ENCODE data around the gene RING1. TPM values are rescaled to one million over a fixed set of nuclear protein-coding genes. Genes with fewer than 3 reads are reported as not detected.

Gene RING1
- 44.9 TPM for polyA plus RNA-seq (2013, experiment 1 of 2; ENCODE audit: insufficient read length)
- 43.6 TPM for polyA plus RNA-seq (2013, experiment 2 of 2; ENCODE audit: insufficient read length)

DNA sequence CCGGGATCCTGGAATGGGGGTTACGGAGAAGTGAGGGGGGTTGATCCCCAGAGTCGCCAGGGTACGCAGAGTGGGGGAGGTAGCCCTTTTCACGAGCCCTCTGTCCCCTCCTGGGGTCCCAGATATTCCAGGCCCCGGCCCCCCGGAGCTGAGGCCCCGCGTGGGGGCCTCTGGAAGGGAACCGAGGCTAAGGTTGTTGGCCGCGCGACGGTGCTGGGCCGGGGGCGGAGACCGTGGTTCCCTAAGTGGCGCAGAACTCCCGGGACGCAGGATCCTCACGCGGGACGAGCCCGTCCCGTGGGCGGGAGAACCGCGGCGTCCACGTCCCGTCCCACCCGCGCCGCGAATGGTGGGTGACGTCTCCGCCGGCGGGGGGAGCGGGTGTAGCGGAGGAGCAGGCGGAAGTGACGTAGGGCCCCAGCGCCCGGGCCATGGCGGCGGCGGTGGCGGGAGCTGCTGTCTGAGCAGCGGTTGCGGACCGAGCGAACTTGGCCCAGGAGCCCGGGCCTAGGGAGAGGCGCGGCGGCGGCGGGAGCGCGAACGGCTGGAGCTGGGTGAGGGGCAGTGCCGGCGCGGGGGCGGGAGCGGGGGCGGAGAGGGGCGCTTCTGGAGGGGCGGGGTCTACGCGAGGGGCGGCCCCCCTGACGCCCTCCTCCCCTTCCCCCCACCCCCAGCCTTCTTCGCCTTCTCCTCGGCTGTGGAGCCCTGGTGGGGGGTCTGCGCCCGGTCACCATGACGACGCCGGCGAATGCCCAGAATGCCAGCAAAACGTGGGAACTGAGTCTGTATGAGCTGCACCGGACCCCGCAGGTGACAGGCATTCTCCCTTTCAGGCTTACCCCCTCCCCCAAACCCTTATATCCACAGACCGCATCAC, at the start of gene RING1:
RING1 (plus strand) TSS at position 410 of the 877 bp plus-strand sequence; CDS start at position 733, 323 bp downstream.
- DNase-seq, result peak; percentile 79

DNA sequence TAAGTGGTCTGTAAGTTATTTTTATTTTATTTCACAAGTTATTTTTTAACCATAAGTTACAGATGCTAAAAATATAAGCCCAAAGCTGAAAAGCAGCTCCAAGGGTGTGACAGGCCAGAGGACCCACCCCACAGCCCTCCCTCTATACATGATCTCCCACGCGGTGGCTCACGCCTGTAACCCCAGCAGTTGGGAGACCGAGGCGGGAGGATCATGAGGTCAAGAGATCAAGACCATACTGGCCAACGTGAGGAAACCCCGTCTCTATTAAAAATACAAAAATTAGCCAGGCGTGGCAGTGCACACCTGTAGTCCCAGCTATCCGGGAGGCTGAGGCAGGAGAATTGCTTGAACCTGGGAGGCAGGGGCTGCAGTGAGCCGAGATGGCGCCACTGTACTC, 48.2 kb upstream of the RING1 start:
- DNase-seq, result no peak

DNA sequence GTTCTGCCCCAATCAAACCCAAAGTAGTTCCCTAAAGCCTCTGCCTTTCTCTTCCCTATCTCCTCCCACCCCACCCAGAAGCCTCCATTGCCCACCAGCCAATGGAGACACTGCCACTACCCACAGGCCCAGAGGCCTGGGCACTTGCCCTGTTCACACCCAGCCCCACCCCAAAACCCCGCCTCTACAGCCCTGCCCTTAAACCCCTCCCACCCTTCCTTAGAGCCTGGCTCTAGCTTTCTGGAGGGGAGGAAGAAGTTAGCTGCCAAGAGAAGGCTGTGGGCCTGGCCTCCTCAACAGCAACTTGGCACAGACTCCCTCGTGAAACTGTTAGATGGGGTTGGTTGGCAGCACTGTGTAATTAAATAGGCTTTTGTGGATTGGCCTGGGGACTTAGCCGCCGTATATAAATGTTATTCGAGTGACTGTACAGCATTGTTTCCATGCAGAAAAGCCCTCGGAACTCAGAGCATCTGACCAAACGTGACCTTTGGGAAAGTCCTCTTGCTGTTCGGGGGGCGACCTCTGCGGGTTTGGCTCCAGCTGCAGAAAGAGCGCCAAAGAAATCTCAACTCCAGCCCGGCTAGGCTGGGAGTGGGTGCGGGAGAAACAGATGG, 47.5 kb upstream of the RING1 start:
- DNase-seq, result peak; percentile 77

DNA sequence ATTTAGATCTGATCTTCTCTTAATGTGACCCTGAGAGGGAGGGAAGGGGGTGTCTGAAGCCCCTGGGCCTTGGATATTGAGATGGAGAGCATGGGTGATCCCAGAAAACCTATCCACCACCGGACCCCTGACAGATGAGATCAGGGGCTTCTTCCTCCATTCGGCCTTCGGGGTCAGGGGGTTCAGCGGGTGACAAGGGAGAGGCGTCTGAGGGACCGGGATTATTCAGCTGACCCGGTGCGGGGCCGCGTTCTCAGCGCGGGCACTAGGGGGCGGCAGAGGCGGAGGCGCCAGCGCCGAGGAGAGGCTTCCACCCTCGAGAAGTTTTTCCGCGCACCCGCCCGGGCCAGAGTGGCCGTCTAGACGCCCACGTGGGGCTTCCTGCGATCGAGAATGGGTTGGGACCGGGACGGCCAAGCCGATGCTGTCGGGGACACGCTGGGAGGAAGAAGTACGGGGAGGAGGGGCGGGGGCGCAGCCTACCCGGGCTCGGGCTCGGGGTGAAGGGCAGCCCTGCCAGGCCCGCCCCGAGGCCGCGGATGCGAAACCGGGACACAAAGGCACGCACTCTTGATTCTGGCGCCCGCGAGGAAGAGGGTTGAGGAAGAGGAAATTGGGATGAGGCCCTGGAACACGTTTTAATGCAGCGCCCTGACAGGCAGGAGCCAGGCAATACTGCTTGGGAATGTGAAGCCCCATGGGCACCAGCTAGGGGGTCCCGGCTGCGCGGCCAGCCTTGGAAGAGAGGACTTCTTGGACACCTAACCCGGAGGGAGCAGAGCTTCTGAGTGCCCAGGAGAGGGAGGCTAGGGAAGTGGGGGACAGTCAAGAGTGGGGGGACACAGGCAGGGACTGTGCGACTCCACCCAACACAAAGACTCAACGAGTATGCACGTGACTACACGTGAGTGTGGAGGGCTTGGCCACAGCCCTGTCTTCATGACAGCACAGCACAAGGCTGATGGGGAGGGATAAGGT, 46.7 kb upstream of the RING1 start:
- DNase-seq, result peak; percentile 59

DNA sequence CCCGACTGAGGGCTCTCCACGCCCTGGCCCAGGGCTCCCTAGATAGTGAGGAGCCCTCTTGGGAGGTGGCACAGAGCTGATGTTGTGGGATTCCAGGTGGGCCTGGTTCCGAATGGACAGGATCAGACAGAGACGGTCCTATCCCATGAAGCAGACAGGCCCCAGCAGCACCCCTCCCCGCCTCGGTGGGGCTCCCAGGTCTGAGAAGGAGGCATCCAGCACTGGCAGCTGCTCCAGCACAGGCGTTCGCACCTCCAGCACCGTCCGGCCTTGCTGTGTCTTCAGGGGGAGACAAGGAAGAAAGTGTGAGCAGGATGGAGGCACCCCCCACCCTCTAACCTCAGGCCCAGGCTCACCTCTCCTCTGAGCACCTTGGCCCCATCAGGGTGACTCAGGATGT, 44.8 kb upstream of the RING1 start:
- no peak for DNase-seq

DNA sequence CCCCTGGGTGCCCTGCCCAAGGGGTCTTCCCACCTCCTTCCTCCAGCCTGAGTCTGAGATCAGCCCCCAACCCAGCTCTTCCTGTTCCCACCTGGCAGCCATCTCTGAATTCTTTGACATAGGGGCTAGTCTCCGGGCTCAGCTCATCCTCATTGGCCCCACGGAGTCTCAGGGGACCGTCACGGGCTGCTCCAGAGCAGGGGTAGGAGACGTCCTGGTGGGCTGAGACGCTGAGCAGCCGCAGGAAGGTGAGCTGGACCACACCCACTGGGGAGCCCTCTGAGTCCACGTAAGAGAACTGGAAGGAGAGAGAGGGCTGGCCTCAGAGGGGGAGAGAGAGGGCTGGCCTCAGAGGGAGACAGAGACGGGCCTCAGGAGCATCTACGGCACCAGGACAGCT, 44.1 kb upstream of the RING1 start:
- no peak for DNase-seq

DNA sequence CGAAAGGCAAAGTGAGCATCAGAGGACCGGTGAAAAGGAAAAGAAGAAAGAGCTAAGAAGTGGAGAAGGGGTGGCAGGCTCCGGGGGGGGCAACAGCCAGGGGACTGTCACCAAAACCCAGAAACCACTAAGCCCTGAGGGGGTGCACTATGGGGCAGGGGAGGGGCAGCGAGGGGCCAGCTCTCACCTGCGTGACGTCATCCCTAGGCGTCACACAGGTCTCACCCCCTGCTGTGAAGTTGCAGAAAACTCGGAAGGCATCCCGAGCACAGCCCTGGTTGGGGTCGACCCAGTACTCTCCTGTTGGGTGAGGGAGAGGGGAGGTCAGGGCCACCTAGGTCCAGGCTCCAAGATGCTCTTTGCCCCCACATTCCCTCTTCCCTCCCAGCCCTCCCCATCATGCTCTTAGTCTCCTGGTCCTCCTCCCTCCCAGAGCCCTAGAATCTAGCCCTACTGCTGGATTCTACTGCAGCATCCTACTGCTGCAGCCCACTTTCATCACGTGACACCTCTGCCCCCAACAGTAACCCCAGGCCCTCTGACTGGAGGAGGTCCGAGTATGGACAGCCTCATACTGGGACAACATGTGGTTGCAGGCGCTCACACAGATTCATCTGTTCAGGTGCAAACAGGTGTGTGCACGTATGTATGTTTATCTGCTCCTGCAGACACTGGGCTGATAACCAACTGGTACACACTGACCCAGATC, 43.5 kb upstream of the RING1 start:
- DNase-seq, result no peak

DNA sequence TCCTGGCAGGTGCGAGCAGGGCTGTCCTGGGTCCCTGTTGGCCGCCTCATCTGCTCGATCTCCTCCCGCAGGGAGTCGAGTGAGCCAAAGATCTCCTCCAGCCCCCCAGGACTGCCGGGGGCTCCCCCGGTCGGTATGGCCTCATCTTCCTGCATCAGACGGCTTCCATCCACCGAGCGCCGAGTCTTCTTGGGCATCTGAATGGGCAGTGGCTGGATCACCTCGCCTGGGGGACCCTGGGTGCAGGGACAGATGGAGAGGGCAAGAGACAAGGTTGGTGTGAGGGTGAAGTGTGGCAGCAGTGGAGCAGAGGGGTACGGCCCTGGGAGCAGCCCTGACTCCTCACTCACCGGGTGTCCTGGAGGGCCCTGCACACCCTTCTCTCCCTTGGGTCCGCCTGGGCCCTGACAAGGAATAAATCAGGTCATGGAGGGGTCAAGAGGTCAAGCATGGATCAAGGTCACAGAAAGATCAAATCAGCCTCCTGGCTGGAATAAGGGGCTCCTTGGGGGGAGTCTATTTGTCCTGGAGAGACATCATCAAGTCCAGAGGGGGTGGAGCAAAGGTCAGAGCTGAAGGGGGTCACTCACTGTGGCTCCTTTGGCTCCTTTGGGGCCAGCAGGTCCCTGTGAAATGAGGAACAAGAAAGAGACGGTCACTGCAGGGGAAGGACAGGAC, 42.6 kb upstream of the RING1 start:
- DNase-seq, result no peak

DNA sequence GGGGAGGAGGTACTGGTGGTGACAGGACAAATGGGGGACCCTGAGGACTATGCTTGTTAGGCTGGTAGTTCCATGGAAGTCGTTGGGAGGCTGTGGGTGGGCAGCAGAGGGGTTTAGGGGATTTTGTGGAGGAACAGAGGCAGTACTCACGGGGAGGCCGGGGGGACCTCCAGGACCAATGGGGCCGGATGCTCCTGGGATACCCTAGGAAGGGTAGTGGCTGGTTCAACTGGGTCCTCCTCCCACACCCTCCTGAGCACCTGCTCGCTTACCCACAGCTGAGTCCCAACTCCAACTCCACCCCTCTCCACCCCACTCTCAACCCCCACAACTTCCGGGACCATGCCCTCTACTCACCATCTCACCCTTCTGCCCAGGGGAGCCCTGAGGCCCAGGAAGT, 41.9 kb upstream of the RING1 start:
- DNase-seq, result no peak

DNA sequence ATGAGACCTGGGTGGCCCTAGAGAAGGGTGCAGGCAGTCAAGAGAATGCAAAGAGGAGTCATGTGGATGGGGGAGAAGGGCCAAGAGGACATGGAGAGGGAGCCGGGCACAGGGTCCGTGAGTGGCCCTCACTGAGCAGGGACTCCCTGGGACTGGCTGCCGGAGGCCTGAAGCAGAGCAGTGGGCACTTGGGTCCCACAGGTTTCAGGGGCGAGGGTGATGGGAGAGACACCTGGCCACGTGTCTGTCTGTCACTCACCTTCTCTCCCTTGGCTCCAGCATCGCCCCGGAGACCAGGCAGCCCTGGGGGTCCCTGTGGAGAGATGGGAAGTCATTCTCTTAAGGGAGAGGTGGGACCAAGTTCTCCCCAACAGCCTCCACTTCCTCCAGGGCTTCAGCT, 41.5 kb upstream of the RING1 start:
- DNase-seq, result no peak

DNA sequence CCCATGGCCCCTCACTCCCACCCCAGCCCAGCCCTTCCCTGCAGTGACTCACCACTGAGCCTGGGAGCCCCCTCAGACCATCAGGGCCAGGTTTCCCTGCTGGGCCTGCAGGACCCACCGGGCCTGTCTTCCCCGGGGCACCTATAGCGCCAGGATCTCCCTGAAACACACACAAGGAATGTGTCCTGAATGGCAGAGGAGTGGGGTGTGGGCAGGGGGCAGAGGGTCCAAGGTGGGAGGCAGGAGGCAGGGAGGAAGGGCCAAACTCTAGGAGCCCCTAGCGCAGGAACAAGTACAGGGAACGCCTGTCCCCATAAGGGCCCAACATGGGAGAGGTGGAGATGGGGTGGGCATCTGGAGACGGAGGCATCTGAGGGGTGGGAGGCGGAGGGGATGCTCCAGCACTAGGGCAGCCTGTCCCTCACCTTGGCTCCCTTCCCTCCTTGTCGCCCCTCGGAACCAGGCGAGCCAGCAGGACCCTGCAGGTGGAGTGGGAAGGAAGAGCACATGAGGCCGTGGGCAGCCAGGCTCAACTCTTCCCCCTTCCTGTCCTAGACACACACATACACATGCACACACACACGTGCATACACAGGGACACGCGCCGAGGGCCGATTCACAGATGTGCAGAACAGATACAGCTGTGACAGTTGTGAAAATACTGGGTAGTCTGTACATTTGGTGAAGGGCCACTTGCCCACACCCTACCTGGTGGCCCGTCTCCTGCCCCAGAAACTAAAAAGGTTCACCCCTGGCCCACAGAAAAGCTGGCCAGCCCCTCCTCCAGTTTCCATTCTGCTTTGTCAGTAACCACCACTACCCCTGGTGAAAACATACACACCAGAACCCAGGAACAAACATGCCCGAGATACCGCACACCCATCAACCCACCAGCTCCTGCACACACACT, 40.7 kb upstream of the RING1 start:
- no peak for DNase-seq

DNA sequence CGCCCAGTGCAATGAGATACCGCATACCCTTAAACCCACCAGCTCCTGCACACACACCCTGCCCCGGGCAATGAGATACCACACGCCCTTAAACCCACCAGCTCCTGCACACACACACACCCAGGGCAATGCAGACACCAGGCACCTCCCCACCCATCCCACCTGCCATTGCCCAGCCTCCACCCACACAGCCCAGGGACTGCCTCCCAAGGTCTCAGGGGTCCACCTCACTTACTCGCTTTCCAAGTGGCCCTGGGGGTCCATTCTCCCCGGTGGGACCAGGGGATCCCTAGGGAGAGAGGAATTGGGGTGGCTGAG, 40.1 kb upstream of the RING1 start:
- no peak for DNase-seq

DNA sequence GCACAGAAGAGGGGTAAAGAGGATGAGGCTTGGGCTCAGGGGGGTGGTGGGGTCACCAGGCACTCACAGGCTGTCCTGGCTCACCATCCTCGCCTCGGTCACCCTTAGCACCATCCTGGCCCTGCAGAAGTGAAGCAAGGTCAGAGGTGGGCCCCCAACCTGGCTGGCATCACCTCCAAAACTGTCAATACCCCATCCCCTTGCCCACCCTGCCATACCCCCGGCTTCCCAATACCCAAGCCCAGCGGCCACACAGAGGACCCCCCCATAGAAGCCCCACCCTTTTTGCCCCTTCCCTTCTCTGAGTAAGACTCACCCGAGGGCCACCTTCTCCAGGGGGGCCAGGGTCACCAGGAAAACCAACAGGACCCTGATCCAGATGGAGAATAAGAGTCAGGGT, 39.7 kb upstream of the RING1 start:
- DNase-seq, result no peak

DNA sequence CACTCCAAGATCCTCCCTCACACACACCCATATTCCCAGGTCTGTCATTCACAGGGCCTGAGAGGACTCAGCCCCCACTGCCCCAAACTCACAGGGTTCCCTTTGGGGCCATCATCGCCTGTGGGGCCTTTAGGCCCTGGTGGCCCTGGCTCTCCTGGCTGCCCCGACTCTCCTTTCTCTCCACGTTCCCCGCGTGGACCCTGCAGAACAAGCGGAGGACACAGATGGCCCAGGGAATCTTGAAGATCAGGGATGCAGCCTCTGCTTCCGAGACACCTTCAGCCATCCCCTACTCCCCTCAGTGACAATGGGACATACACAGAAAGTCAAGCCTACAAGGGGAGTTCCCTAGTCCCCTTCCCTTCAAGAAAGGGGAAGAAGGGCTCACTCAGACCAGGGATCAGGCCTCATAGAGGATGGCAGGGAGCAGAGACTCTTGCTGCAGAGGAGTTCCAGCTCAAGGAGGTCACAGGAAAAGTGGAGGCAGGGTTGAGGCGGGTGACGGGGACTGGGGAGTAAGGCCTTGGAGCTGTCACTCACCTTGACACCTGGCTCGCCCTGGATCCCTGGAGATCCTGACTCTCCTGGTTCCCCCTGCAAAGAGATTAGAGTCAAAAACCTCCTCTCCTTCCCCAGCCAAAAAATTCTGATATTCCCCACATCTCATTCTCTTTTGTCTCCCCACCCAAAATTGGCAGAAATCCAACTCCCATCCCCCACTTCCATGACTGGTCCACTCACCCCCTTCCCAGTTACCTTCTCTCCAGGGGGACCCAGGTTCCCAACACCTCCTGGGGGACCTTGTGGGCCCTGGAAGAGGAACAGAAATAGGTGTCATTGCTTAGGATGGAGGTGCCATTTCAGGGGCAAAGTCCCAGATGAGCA, 38.8 kb upstream of the RING1 start:
- no peak for DNase-seq

DNA sequence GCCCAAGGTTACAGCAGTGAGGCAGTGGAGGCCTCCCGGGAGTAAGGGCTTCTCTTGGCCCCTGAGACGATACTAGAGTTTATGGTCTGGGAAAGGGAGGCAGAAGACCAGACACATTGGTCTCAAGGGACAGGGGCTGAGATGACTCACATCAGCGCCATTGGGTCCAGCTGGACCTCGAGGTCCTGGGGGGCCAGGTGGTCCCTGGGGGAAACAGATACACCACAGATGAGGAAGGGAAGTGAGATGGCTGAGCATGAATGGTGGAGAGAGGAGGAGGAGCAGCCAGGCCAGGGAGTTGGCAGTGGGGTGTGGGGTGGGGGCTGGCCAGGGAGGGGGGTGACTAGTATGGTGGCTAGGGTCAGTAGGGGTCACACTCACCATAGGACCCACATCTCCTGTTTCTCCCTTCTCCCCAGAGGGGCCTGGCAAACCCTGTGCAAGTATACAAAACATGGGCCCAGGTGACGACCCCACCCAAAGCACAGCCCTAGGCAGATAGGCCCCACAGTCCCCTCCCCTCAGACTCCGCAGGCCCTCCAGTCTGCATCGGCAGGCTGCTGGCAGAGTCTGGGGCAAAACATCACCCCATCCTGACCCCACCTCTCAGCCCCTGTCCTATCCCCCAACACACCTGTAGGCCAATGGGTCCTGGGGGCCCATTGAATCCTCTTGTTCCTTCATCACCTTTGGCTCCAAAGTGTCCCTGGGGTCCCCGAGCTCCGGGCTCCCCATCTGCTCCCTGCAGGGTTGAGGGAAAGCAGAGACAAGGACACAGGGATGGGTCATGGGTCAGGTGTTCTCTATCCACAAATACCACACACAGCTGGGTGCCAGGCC, 37.9 kb upstream of the RING1 start:
- no peak for DNase-seq

DNA sequence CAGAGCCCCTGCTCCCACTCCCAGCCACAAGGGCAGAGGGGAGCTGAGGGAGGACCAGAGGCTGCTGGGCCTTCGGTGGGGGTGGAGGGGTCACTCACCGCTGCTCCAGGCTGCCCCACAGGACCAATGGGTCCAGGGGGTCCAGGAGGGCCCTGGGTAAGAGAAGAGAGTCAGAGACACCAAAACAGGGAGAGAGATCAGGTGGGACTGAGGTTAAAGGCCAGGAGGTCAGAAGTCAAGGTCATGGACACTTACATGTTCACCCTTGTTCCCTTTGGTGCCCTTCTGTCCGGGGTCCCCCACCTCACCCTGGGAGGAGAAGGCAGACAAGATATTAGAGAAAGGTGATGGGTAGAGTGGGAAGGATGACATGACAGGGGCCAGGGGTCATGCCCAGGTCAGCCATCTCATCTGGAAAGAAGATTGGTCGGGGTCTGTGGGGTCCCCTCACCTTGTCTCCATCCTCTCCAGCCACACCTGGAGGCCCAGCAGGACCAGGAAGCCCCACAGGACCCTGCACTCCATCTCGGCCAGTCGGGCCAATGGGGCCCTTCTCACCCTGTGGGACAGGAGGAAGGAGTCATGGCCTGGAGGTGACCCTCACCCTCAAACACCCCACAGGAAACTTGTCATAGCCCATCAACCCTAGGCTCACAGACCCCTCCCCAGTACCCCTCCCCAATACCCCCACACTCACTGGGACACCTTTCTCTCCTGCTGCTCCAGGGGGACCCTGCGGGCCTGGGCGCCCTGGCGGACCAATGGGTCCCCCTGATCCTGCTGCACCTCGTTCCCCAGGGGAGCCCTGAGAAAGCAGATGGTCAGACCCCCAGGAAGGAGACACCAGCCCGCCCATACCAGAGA, 37.1 kb upstream of the RING1 start:
- DNase-seq, result no peak

DNA sequence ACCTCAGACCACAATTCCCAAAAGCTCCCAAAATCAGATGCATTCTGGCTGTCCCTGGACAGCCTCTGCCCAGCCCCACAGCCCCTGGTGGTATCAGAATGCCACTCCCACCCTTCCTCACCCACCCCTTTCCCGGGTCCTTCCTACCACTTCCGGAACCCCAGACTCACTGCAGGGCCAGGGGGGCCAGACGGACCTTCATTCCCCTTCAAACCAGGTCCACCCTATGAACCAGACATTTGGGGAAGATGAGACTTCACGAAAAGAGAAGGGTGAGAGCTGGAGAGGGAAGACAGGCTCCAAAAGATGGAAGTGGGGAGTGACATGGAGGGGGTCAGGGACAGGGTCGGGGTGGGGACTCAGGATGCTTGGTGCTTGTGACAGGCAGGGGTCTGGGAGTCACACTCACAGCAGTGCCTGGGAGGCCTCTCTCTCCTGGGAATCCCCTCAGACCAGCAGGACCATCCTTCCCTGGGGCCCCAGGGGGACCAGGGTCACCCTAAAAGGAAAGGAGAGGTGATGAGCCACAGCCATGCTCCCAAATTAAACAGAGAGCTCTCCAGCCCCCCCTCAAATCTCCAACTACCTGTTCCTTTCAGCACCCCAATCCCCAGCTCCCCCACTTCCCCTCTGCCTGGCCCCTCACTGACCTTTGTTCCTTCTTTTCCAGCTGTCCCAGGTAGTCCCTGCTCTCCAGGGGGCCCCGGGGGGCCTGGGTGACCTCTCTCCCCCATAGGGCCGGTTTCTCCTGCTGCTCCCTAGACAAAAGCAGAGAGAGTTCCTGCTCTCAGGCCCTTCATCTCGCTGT, 36.2 kb upstream of the RING1 start:
- no peak for DNase-seq

Measured in fibroblast of skin of abdomen (primary cell).